CD4-positive, alpha-beta T cell treated with Interleukin-2 at 100 ng/mL for 4 hours (primary cell): ENCODE measurements around the gene ABCC4.

Experiments used
- DNase-seq: peaks from one replicate; pipeline ENCODE4 v3.0.0-alpha.2; 2020; ENCODE audit warnings: low spot score

Gene ABCC4

GRCh38 chr13:95044452-95045205 is 256.6 kb downstream of the ABCC4 start:
- no peak for DNase-seq

GRCh38 chr13:95039415-95039814 is 261.8 kb downstream of the ABCC4 start:
- DNase-seq = no peak

GRCh38 chr13:95038949-95039348 is 262.3 kb downstream of the ABCC4 start:
- DNase-seq = no peak

- no peak for DNase-seq
These were observed 265.7 kb downstream of the ABCC4 start for GRCh38 chr13:95035311-95036109.

GRCh38 chr13:95033890-95034289 is 267.4 kb downstream of the ABCC4 start:
- DNase-seq = no peak

- DNase-seq = no peak
These were observed 269.1 kb downstream of the ABCC4 start for GRCh38 chr13:95032121-95032520.

GRCh38 chr13:95030821-95031343 is 270.4 kb downstream of the ABCC4 start:
- no peak for DNase-seq

- no peak for DNase-seq
These were observed 273.6 kb downstream of the ABCC4 start for GRCh38 chr13:95027638-95028037.

GRCh38 chr13:95025116-95025515 is 276.1 kb downstream of the ABCC4 start:
- no peak for DNase-seq

- no peak for DNase-seq
These were observed 277.8 kb downstream of the ABCC4 start for GRCh38 chr13:95023405-95023804.

- DNase-seq = no peak
These were observed 280.8 kb downstream of the ABCC4 start for GRCh38 chr13:95020298-95020987.

GRCh38 chr13:95019886-95020285 is 281.4 kb downstream of the ABCC4 start:
- DNase-seq = no peak

- DNase-seq = no peak
These were observed 293.9 kb downstream of the ABCC4 start for GRCh38 chr13:95007322-95007721.

GRCh38 chr13:95005300-95005699 is 296.0 kb downstream of the ABCC4 start:
- no peak for DNase-seq

GRCh38 chr13:95003019-95003813 is 298.0 kb downstream of the ABCC4 start:
- no peak for DNase-seq

GRCh38 chr13:95002126-95002525 is 299.1 kb downstream of the ABCC4 start:
- no peak for DNase-seq

GRCh38 chr13:94999871-95000270 is 301.4 kb downstream of the ABCC4 start:
- DNase-seq = no peak

GRCh38 chr13:94997126-94997525 is 304.1 kb downstream of the ABCC4 start:
- no peak for DNase-seq

- DNase-seq = no peak
These were observed 304.8 kb downstream of the ABCC4 start for GRCh38 chr13:94996445-94996844.

GRCh38 chr13:94994506-94994905 is 306.7 kb downstream of the ABCC4 start:
- no peak for DNase-seq

- DNase-seq = no peak
These were observed 307.6 kb downstream of the ABCC4 start for GRCh38 chr13:94993616-94994015.
